ENCODE data around the gene PSAPL1.

PSAPL1 gene

GRCh38 chr4:7384003-7384928, 50.5 kb downstream of the PSAPL1 start:
- in situ Hi-C loops (cut with HindIII; ENCODE audit: low sequenced_read_pairs): no loop called here

- in situ Hi-C loops (cut with HindIII; ENCODE audit: low sequenced_read_pairs): no loop called here
These were observed 51.5 kb downstream of the PSAPL1 start for GRCh38 chr4:7383266-7383665.

DNA sequence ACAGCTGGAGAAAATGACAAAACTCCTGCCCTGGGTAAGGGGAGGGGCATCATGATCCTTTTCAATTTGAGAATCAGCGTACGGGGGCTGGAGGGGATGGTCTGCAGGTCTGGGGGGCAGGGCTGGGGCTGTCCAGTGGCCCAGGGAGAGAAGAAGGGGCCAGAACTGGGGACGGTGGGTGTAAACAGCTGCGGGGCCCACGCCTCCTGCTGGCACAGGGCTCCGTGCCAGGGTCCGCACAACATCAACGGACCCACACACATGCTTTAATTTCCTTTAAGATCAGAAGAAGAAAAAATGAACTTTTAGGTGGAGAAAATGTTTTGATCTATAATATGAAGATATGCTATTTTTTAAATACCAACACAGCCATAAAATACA, 52.1 kb downstream of the PSAPL1 start:
- in situ Hi-C loops (cut with HindIII; ENCODE audit: low sequenced_read_pairs): no loop called here

GRCh38 chr4:7381890-7382633, 52.7 kb downstream of the PSAPL1 start:
- in situ Hi-C loops (cut with HindIII; ENCODE audit: low sequenced_read_pairs): no loop called here

DNA sequence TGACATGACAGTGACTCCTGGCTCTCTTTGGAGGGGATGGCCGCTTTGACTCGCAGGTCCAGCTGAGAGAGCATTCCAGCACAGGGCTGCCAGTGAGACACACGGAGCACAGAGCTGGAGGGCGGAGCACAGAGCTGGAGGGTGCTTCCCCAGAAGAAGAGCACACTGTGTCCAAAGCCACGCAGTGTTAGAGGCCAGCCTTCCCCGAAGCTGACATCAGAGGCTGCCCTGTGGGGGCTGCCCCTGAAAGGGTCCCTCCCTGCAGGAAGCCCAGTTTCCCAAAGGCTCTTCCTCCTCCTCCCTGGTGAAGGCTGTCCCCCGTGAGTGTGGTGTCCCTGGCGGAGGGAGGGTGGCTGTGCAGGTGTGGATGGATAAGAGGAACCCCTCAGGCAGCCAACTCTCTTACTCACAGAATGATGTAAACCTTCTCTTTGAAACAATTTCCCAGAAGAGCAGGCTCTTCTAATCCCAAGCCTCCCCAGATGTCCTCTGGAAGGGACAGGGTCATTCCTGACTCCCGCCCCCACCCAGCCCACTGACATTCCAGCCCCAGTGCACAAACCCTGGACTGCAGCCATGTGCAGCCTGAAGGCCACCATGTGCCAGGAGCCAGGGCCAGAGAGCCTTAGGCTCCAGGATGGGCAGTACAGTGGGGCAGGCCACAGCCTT, 53.4 kb downstream of the PSAPL1 start:
- in situ Hi-C loops (cut with HindIII; ENCODE audit: low sequenced_read_pairs): no loop called here
